Thyroid gland (tissue), 4 donors: ENCODE data around the gene ID3.

Experiments used
- POLR2A ChIP-seq, 2 donors: fragments of 450-650 bp; IDR thresholded peaks; one replicate each; pipeline ENCODE4 v1.6.1; 2017; ENCODE audit warnings: antibody characterized with exemption in 2 of 2, mild to moderate bottlenecking in 2 of 2, moderate library complexity in 1 of 2
- TF ChIP-seq, protein P1 (sequence below), 6 experiments: fragments of 200-600 bp in 3 of 6; fragments of 450-650 bp in 3 of 6; sonication (generic) in 3 of 6; IDR thresholded peaks; one replicate each; pipeline ENCODE4 v1.5.1; 2016 to 2019; ENCODE audit warnings: antibody characterized with exemption in 6 of 6, mild to moderate bottlenecking in 2 of 6, inconsistent platforms in 1 of 6, moderate library complexity in 1 of 6

DNA sequence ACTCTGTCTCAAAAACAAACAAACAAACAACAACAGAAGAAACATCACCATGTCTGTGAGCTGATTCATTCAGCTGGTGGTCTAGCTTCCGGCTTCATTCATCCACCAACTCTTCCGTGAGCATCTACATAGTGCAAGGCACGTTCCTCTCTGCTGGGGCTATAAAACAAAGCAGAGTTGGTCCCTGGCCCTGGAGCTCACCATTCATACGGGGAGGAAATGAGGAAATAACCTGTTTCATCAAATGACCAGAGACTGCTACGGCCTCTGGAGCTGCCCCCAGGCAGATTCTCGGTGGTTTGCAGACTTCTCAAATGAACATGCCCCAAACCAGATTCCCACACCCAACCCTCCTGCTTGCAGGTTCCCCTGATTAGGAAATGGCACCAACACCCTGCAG is 41.0 kb upstream of the ID3 start:
- TF ChIP-seq POLR2A (IDR thresholded peaks at IDR 0.05), result no peak
- TF ChIP-seq, protein P1, sequence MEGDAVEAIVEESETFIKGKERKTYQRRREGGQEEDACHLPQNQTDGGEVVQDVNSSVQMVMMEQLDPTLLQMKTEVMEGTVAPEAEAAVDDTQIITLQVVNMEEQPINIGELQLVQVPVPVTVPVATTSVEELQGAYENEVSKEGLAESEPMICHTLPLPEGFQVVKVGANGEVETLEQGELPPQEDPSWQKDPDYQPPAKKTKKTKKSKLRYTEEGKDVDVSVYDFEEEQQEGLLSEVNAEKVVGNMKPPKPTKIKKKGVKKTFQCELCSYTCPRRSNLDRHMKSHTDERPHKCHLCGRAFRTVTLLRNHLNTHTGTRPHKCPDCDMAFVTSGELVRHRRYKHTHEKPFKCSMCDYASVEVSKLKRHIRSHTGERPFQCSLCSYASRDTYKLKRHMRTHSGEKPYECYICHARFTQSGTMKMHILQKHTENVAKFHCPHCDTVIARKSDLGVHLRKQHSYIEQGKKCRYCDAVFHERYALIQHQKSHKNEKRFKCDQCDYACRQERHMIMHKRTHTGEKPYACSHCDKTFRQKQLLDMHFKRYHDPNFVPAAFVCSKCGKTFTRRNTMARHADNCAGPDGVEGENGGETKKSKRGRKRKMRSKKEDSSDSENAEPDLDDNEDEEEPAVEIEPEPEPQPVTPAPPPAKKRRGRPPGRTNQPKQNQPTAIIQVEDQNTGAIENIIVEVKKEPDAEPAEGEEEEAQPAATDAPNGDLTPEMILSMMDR (IDR thresholded peaks at IDR 0.05), result no peak
